ENCODE data around the gene HES4.

The HES4 gene

DNA sequence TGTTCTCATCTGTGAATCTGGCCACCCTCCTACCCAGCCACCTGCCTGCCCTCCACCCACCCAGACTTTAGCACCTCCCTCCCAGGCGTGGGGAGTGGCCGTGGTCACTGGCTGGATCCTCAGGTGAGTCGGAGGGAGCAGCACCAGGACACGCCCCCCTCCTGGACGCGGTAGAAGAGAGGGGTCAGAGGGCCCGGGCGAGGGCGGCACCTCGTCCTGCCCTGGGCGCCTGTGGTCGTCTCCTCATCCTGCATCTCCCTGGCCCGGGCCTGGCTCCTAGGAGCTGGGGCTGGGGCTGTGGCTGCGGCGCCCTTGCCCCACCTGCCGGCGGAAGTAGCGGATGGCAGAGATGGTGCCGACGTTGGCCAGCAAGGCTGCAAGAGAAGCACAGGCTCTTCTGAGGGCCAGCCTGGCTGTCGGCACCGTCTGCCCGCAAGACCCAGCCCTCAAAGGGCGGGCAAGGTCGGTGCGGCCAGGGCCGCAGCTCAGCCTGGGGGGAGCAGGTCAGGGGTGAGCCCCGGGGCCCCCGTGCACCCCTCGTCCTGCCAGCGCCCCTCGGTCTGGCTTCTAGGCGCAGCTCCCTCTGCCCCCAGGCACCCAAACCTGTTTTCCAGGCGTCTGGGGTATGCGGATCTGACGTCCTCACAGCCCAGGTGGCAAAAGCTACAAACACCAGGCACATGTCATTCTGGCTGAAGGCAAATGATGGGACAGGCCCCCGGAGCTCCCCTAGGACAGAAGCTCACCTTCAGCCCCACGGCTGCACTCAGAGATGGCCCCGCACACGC, 23.8 kb downstream of the HES4 start (continued):
- TF ChIP-seq, protein P1, sequence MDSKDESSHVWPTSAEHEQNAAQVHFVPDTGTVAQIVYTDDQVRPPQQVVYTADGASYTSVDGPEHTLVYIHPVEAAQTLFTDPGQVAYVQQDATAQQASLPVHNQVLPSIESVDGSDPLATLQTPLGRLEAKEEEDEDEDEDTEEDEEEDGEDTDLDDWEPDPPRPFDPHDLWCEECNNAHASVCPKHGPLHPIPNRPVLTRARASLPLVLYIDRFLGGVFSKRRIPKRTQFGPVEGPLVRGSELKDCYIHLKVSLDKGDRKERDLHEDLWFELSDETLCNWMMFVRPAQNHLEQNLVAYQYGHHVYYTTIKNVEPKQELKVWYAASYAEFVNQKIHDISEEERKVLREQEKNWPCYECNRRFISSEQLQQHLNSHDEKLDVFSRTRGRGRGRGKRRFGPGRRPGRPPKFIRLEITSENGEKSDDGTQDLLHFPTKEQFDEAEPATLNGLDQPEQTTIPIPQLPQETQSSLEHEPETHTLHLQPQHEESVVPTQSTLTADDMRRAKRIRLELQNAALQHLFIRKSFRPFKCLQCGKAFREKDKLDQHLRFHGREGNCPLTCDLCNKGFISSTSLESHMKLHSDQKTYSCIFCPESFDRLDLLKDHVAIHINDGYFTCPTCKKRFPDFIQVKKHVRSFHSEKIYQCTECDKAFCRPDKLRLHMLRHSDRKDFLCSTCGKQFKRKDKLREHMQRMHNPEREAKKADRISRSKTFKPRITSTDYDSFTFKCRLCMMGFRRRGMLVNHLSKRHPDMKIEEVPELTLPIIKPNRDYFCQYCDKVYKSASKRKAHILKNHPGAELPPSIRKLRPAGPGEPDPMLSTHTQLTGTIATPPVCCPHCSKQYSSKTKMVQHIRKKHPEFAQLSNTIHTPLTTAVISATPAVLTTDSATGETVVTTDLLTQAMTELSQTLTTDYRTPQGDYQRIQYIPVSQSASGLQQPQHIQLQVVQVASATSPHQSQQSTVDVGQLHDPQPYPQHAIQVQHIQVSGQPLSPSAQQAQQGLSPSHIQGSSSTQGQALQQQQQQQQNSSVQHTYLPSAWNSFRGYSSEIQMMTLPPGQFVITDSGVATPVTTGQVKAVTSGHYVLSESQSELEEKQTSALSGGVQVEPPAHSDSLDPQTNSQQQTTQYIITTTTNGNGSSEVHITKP (tag by site-specific recombination; IDR thresholded peaks at IDR 0.05) = peak; percentile 57; the same call in 1 of the 2 replicates
- TF ChIP-seq ZNF621 (tag by site-specific recombination; IDR thresholded peaks at IDR 0.05) = no peak

DNA sequence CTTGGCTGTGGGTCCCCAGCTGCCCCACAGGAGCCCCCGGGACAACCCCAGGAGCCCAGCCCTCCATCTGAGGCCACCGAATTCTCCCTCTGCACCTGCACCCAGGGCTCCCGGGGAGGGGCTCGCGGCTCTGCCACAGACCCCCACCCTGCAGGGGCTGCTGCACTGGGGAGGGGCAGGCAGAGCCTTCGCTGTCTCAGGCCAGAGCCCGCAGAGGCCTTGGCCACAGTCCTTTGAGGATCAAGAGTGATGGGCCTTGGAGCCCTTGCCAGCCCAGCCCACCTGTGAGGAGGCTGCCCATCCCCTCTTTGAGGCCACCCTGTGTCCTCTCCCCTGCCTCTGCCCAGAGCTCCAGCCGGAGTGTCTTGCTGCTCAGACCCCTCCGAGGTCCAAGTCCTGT, 24.5 kb downstream of the HES4 start:
- Histone ChIP-seq H3K9me3 (ENCODE audit: control insufficient read depth, insufficient read depth, low read depth, low read length) (no peaks in the 10 kb centered on the region), H3K4me1 (ENCODE audit: control insufficient read depth, insufficient read depth, low read length) (peaks cover 3% of the 10 kb centered on the region; the same call in 1 of the 2 replicates), H3K27ac (ENCODE audit: extremely low read depth, low read depth, low read length) (no peak overlapping the region), H3K36me3 (ENCODE audit: control insufficient read depth in 2 of 2, insufficient read depth in 1 of 2, low read length in 2 of 2) (no peaks in the 10 kb centered on the region), H3K4me3 (ENCODE audit: low read depth, low read length) (no peak overlapping the region)
- POLR2A ChIA-PET = interaction anchor here (1.0 to 1.9 kb wide), 6 partner anchors 7 to 33 kb away, joined by 3 to 12 read pairs (median 5); partner anchors contain the start of gene PLEKHN1
- CTCF ChIA-PET = interaction anchor here (0.6 to 1.8 kb wide), 9 partner anchors 10 to 316 kb away, joined by 3 to 21 read pairs (median 4); partner anchors contain the start of gene NOC2L
- TF ChIP-seq GLIS1 (tag by site-specific recombination; IDR thresholded peaks at IDR 0.05) = 0 out of 2 replicates have a peak, but pooled peaks have one; percentile 14
- TF ChIP-seq, protein P2, sequence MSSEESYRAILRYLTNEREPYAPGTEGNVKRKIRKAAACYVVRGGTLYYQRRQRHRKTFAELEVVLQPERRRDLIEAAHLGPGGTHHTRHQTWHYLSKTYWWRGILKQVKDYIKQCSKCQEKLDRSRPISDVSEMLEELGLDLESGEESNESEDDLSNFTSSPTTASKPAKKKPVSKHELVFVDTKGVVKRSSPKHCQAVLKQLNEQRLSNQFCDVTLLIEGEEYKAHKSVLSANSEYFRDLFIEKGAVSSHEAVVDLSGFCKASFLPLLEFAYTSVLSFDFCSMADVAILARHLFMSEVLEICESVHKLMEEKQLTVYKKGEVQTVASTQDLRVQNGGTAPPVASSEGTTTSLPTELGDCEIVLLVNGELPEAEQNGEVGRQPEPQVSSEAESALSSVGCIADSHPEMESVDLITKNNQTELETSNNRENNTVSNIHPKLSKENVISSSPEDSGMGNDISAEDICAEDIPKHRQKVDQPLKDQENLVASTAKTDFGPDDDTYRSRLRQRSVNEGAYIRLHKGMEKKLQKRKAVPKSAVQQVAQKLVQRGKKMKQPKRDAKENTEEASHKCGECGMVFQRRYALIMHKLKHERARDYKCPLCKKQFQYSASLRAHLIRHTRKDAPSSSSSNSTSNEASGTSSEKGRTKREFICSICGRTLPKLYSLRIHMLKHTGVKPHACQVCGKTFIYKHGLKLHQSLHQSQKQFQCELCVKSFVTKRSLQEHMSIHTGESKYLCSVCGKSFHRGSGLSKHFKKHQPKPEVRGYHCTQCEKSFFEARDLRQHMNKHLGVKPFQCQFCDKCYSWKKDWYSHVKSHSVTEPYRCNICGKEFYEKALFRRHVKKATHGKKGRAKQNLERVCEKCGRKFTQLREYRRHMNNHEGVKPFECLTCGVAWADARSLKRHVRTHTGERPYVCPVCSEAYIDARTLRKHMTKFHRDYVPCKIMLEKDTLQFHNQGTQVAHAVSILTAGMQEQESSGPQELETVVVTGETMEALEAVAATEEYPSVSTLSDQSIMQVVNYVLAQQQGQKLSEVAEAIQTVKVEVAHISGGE (tag by site-specific recombination; conservative IDR thresholded peaks at IDR 0.05; ENCODE audit: low read depth) = no peak
- TF ChIP-seq ZNF560 (tag by site-specific recombination; IDR thresholded peaks at IDR 0.05; ENCODE audit: borderline replicate concordance) = no peak

DNA sequence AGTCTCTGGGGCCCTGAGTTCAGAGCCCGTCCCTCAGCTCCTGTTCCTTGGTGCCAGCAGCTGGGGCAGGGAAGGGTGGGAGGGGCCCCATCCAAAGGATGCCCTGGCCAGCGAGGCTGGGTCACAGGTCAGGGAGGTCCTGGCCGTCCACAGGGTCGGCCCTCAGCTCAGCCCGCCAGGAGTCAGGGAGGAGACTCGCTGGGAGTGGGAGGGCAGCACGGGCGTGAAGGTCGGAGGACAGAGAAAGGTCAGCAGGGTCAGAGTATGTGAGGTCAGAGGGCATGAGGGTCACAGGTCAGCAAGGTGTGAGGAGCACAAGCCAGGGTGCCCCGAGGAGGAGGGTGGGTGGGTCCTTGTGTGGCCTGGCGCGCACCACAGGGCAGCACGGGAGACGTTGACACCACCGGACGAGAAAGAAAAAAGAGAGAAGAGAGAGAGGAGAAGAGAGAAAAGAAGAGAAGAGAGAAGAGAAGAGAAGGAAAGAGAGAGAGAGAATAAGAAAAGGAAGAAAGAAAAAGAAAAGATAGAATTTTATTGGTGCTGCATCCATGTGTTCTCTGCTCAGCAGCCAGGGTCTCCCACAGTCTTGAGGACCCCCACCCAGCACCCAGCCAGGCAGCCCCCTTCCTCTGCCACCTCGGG, 25.1 kb downstream of the HES4 start:
- ChIA-PET CTCF (interaction anchor here (0.6 to 1.8 kb wide), 4 partner anchors 15 to 105 kb away, joined by 3 to 21 read pairs (median 4); partner anchors contain the start of gene NOC2L), POLR2A (interaction anchor here (0.7 to 1.9 kb wide), 6 partner anchors 8 to 41 kb away, joined by 3 to 12 read pairs (median 5); partner anchors contain the start of gene PLEKHN1)
- no peak overlapping the region for H3K4me3 ChIP-seq (ENCODE audit: low read depth, low read length)
- H3K9me3 ChIP-seq (ENCODE audit: control insufficient read depth, insufficient read depth, low read depth, low read length) = no peaks in the 10 kb centered on the region
- H3K36me3 ChIP-seq (ENCODE audit: control insufficient read depth in 2 of 2, insufficient read depth in 1 of 2, low read length in 2 of 2) = no peaks in the 10 kb centered on the region
- H3K4me1 ChIP-seq (ENCODE audit: control insufficient read depth, insufficient read depth, low read length) = peaks cover 3% of the 10 kb centered on the region; the same call in 1 of the 2 replicates
- H3K27ac ChIP-seq (ENCODE audit: extremely low read depth, low read depth, low read length) = no peak overlapping the region
- no peak for TF ChIP-seq ZBTB20 (tag by site-specific recombination; IDR thresholded peaks at IDR 0.05)
- no peak for TF ChIP-seq ZNF621 (tag by site-specific recombination; IDR thresholded peaks at IDR 0.05)
- peak; percentile 100 for TF ChIP-seq BCL11A (tag by site-specific recombination; IDR thresholded peaks at IDR 0.05; ENCODE audit: low read depth)
- no peak for TF ChIP-seq ZNF549 (tag by site-specific recombination; IDR thresholded peaks at IDR 0.05)
- TF ChIP-seq ZNF169 (tag by site-specific recombination; IDR thresholded peaks at IDR 0.05) = no peak
- TF ChIP-seq ZBTB8A (tag by site-specific recombination; IDR thresholded peaks at IDR 0.05) = no peak
- TF ChIP-seq, protein P3, sequence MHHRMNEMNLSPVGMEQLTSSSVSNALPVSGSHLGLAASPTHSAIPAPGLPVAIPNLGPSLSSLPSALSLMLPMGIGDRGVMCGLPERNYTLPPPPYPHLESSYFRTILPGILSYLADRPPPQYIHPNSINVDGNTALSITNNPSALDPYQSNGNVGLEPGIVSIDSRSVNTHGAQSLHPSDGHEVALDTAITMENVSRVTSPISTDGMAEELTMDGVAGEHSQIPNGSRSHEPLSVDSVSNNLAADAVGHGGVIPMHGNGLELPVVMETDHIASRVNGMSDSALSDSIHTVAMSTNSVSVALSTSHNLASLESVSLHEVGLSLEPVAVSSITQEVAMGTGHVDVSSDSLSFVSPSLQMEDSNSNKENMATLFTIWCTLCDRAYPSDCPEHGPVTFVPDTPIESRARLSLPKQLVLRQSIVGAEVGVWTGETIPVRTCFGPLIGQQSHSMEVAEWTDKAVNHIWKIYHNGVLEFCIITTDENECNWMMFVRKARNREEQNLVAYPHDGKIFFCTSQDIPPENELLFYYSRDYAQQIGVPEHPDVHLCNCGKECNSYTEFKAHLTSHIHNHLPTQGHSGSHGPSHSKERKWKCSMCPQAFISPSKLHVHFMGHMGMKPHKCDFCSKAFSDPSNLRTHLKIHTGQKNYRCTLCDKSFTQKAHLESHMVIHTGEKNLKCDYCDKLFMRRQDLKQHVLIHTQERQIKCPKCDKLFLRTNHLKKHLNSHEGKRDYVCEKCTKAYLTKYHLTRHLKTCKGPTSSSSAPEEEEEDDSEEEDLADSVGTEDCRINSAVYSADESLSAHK (tag by site-specific recombination; IDR thresholded peaks at IDR 0.05) = no peak
- TF ChIP-seq, protein P1 (tag by site-specific recombination; IDR thresholded peaks at IDR 0.05) = no peak
- TF ChIP-seq ZNF350 (tag by site-specific recombination; IDR thresholded peaks at IDR 0.05) = no peak
- no peak for TF ChIP-seq ZNF776 (tag by site-specific recombination; IDR thresholded peaks at IDR 0.05; ENCODE audit: borderline replicate concordance)
- TF ChIP-seq ZNF274 (IDR thresholded peaks at IDR 0.05; ENCODE audit: low read length) = no peak
- no peak for TF ChIP-seq ZNF274 (tag by site-specific recombination; IDR thresholded peaks at IDR 0.05; ENCODE audit: borderline replicate concordance)
- TF ChIP-seq ZNF175 (tag by site-specific recombination; IDR thresholded peaks at IDR 0.05) = no peak

Measured in HEK293 (cell line).